Islet precursor cell (in vitro differentiated cells): ENCODE results near the gene CUL5.
"Not testable (repeated sequence)": the region's sequence is repeated elsewhere in the genome, so short reads cannot be mapped to it uniquely, and the experiment has no call there.

Source experiments
- DNase-seq: peaks from one replicate; pipeline ENCODE4 v3.0.0-alpha.2; 2018

The CUL5 gene

DNA sequence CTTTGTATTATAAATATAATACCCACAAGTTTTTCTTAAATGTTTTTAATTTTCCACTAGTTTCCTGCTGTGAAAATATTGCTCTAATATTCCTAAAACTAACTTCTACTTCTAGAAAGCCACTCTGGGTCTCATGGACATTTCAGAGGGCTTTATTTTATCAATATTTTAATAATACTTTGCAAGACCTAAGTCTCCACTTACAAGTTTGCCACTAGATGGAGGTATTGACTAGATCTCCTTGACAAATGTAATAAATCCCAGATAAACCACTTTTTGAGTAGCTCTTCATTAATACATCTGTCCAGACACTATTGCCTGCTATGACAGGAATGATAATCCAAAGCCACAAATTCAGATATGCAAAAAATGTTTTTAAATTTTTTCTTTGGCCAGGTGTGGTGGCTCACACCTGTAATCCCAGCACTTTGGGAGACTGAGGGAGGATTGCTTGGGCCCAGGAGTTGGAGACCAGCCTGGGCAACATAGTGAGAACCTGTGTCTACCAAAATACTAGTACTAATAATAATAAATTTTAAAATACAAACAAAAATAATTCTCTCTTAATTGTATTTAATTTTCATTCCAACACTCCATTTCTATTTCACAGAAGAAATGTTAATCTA lies 109.2 kb downstream of the CUL5 start:
- no peak for DNase-seq

DNA sequence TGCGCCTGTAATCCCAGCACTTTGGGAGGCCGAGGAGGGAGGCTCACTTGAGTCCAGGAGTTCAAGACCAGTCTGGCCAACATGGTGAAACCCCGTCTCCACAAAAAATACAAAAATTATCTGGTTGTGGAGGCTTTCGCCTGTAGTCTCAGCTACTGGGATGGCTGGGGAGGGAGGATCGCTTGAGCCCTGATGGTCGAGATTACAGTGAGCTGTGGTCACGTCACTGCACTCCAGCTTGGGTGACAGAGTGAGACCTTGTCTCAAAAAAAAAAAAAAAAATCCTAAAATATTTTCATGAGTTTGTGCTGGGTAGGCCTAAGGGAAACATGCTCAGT lies 112.2 kb downstream of the CUL5 start:
- DNase-seq: not testable (repeated sequence)

DNA sequence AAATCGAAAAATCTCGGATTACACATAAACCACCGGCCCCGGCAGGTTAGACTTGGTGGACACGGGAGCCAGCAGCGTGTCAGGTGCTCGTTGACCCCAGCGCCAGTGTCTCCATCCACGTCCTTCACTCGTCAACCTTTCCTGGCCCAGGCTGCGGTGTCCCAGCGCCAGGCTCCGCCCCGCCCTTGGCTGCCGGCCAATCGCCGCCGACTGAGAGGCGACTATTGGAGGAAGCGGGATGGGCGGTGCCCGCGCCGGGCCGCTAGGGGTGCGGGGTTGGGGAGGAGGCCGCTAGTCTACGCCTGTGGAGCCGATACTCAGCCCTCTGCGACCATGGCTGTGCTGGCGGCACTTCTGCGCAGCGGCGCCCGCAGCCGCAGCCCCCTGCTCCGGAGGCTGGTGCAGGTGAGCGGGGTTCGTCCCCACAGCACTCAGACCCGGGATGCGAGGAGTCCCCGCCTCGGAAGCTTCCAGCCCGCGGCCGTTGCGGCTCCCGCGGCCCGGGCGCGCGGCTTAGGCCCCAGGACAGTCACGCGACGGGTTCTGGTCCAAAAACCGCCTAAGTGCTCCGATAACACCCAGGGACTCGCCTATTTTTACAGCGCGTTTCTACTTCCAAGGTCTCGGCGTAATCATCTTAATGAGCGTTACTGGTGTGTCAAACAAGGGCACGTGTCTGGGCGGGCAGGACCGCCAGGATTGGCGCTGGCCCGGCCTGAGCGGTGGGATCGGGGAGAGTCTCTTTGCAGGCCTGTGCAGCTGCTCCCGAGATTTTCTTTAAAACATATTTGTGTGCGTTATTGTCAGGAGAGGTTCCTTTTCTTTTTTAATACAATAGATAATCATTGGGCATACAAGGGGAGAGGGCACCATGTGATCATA lies 112.8 kb downstream of the CUL5 start, which contains the start of gene ACAT1:
TSS of gene ACAT1 (plus strand) at position 294 of the 882 bp plus-strand sequence. CDS start at position 334, 40 bp downstream.
- peak; percentile 98 for DNase-seq

DNA sequence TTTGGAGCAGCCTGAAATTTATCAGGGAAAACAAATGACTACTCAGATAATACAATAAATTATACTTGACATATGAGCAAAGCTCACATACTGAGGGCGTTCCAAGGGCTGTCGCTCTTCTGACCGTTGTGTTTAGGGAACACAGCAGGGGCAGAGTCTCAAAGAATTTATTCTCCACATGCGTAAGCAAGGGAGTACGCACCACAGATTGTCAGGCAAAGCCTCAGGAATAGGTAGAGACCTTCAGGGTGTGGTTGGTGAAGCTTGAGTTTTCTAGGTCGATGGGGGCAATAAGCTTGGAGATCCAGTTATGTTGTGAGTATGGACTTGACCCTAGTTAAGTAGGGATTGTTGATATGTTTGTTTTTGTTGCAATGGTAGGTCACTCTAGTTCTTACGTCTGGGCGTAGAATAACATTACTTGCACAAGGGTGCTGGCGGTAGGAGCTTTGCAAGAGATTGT lies 113.5 kb downstream of the CUL5 start:
- DNase-seq: no peak

DNA sequence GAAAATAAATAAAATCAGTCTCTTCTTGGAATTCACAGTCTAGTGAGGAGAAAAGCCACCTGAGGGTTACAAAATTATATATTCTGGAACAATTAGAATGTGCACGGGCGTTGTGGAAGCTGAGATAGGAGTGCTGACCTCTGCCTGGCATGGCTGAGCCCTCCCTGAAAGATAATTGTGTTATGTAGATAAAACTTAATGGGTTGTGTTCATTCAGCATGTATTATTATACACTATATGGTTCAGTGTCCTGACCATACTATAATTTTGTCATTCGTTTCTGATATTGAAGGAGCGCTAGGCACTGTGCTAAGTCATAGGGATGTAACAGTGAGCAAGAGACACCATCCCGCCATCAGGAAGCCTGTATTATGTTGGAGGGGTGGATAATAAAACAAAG lies 116.4 kb downstream of the CUL5 start:
- DNase-seq: no peak

DNA sequence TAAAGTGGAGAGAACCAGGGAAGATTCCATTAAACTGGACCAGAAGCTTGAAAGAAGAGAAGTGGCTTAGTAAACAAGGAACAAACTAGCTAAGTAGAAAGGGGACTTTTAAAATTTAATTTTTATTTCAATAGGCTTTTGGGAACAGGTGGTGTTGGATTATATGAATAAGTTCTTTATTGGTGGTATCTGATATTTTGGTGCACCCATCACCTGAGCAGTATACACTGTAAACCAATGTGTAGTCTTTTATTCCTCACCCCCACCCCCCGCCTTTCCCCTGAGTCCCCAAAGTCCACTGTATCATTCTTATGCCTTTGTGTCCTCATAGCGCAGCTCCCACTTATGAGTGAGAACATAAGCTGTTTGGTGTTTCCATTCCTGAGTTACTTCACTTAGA lies 120.1 kb downstream of the CUL5 start:
- DNase-seq: no peak

DNA sequence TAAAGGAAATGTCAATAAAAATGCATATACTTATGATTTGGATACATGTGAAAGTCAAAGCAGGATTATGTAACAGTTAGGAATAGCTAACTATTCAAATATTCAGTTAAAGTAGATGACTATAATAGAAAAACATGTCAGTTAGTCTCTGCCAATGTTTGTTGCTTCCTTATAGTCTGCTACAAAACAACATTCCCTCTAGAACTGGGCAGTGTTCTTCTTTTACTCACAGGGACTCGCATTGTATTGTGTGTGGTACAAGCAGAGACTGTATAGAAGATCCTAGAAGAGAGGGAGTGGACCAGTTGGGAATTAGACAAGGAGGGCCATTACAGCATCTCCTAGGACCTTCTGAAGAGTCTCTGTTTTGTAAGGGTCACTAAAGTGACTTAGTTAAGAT lies 123.3 kb downstream of the CUL5 start:
- DNase-seq: no peak

DNA sequence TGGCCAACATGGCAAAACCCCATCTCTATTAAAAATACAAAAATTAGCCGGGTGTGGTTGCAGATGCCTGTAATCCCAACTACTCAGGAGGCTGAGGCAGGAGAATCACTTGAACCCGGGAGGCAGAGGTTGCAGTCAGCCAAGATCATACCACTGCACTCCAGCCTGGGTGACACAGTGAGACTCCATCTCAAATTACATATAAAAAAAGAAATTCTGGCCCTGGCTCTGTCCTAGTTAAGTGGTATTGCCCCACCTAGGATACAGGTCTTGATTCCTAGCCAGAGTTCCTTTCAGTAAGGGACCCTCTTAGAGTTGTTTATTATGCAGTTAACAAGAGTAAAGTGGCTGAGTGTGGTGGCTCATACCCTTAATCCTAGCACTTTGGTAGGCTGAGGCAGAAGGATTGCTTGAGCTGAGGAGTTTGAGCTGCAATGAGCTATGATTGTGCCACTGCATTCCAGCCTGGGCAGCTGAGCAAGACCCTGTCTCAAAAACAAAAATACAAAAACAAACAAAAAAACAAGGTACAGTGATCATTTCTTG lies 124.4 kb downstream of the CUL5 start:
- DNase-seq: not testable (repeated sequence)

DNA sequence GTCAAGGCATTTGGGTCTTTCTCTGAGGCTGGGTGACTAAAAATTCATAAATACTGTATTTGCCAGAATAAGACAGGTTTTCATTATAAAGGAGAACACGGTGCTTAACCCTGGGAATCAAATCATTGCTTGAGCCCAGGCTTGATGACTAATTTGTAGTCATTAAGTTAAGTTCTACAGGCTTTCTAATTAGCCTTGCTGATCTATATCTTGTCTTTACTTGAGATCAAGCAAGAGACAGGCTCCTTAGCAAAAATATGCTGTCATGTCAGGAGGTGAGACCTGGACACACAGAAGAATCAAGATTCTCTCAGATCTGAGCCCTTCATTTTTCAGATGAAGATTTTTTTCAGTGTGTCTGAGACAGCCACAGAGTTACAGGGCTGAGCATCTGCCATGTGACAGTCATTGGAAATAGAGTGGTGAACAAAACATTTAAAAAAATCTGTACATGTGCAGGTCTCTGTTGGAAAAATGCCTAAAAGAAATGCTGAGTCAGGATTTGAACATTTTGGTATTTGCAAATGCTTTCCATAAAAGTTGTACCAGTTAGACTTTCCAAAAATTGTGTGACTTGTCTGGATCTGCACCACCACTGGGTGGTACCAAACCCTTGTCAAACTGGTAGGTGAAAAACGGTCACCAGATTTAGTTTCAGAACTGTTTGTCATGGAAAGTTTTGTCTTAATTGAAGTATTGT lies 127.3 kb downstream of the CUL5 start:
- no peak for DNase-seq

DNA sequence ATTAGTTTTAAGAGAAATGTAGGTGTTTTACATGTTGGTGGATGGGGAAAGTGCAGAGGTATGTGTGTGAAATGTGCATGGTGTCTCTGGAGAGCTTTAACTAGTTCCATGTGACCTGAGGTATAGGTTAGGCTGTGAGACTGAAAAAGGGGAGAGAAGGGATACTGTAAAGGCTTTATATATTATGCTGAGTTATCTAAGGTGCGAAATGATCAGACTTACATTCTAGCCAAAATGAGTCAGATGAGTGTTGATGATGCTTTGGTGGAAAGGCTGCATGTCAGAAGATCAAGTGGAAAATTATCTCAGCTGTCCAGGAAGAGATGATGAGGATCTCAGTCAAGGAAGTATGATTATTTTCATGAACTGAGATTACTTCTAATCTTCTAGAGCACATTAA lies 128.5 kb downstream of the CUL5 start:
- no peak for DNase-seq

DNA sequence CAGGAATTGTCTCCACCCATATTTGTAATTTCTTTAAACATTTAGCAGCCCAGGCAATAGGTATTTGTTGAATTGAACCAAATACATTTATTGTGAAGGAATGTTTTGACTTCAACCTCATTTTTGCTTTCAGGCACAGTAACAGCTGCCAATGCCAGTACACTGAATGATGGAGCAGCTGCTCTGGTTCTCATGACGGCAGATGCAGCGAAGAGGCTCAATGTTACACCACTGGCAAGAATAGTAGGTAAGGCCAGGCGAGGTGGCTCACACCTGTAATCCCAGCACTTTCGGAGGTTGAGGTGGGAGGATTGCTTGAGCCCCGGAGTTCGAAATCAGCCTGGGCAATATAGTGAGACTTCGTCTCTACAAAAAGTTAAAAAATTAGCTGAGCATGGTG lies 133.6 kb downstream of the CUL5 start:
- DNase-seq: no peak

DNA sequence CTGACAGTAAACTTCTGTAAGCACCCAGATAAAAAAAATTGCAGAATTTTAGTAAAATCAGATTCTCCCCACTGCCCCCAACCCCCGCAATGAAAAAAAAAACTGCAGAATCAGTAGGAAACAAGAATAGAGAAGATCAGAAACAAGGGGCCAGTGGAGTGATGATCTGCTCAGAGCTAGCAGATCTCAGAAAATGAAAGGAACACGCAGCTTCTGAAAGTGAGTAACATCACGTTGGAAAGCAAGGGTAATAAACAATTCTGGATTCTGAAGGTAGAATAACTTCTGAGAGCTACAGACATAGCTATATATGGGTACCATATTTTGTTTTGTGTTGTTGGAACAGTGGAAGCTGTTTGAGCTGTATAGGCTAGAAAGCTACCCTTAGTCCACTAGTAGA lies 135.9 kb downstream of the CUL5 start:
- DNase-seq: no peak

DNA sequence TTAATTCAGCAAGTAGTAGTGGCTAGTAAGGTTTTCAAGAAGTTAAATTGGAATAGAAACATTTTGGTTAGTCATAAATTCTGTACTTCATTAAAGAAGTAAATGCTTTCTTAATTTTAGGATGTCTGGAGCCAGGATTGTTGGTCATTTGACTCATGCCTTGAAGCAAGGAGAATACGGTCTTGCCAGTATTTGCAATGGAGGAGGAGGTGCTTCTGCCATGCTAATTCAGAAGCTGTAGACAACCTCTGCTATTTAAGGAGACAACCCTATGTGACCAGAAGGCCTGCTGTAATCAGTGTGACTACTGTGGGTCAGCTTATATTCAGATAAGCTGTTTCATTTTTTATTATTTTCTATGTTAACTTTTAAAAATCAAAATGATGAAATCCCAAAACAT lies 138.5 kb downstream of the CUL5 start:
- no peak for DNase-seq

DNA sequence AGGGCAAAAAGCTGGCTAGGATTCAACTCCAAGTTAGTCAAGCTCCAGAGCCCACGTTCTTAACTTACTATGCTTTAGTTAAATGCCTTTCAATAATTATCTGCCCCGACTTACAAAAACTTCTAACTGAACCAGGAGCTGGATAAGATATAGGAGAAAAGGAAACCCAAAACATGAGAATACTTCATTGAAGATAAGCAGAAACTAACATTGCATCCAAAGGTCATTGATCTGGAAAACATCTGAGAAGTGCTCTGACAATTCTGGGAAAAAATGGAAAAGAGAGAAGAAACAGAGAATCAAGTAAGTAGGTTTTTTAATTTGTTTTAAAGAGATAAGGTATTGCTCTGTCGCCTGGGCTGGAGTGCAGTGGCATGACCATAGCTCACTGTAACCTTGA lies 139.9 kb downstream of the CUL5 start:
- no peak for DNase-seq

DNA sequence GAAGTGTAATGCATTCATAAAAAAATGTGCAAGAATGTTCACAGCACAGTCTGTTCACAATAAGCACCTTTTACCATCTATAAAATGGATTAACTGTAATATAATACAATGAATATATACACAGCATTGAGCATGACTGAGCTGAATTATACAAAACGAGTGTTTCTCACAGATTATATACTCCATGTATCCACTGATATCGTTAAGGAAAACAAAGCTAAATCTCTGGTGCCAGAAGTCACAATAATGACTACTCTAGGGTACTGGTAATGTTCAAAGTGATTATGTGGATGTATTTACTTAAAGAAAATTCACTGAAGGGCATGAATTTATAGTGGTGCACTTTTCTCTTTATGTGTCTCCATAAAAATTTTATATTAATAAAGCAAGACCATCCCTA lies 145.9 kb downstream of the CUL5 start:
- DNase-seq: no peak
